GM23338 (cell line): Measurements from ENCODE around the gene KIRREL3. TPM values are rescaled to one million over a fixed set of nuclear protein-coding genes. Genes with fewer than 3 reads are reported as not detected.

Experiments
- ATAC-seq: fragments of 200-7000 bp; cut with Tn5 transposase; 3 replicates; pipeline ENCODE4 v1.9.1; 2020
- DNase-seq: peaks from one replicate; pipeline ENCODE4 v3.0.0-alpha.2; 2015; ENCODE audit warnings: low spot score
- H2AFZ ChIP-seq: fragments of 200-600 bp; sonication (generic); 2 replicates; pipeline ENCODE4 v1.8.0; 2016; ENCODE audit warnings: antibody characterized with exemption, mild to moderate bottlenecking, moderate library complexity
- H3F3A ChIP-seq: fragments of 200-600 bp; sonication (generic); replicated peaks from 2 replicates; pipeline ENCODE4 v1.8.0; 2017; ENCODE audit warnings: antibody characterized with exemption, mixed run types, low read depth
- H3K27ac ChIP-seq: fragments of 200-600 bp; sonication (generic); 2 replicates; pipeline ENCODE4 v1.6.1; 2016; ENCODE audit warnings: low read depth
- H3K27me3 ChIP-seq: fragments of 200-600 bp; sonication (generic); 2 replicates; pipeline ENCODE4 v1.8.0; 2016; ENCODE audit warnings: mild to moderate bottlenecking, mixed run types, moderate library complexity; ENCODE audit not compliant: insufficient read depth
- H3K36me3 ChIP-seq: fragments of 200-600 bp; sonication (generic); 2 replicates; pipeline ENCODE4 v1.8.0; 2016; ENCODE audit warnings: mild to moderate bottlenecking; ENCODE audit not compliant: insufficient read depth
- H3K4me1 ChIP-seq: fragments of 200-600 bp; sonication (generic); 2 replicates; pipeline ENCODE4 v1.8.0; 2016; ENCODE audit warnings: mild to moderate bottlenecking, moderate library complexity; ENCODE audit not compliant: insufficient read depth
- H3K4me2 ChIP-seq: fragments of 200-600 bp; sonication (generic); 2 replicates; pipeline ENCODE4 v1.7.1; 2017; ENCODE audit warnings: mixed run types
- H3K4me3 ChIP-seq: fragments of 200-600 bp; sonication (generic); 2 replicates; pipeline ENCODE4 v1.6.1; 2016; ENCODE audit warnings: mixed run types
- H3K79me2 ChIP-seq: fragments of 200-600 bp; sonication (generic); replicated peaks from 2 replicates; pipeline ENCODE4 v1.8.0; 2017; ENCODE audit warnings: mild to moderate bottlenecking; ENCODE audit not compliant: insufficient read depth
- H3K9me2 ChIP-seq: fragments of 200-600 bp; sonication (generic); 2 replicates; pipeline ENCODE4 v1.8.0; 2017; ENCODE audit not compliant: insufficient read depth
- H4K20me1 ChIP-seq: fragments of 200-600 bp; sonication (generic); replicated peaks from 2 replicates; pipeline ENCODE4 v1.8.0; 2017; ENCODE audit warnings: mild to moderate bottlenecking; ENCODE audit not compliant: insufficient read depth
- H3K27ac Mint-ChIP-seq: 2 replicates; pipeline ENCODE4 v1.8.0; 2020; ENCODE audit warnings: inconsistent platforms, mild to moderate bottlenecking, moderate library complexity, mixed read lengths
- H3K27me3 Mint-ChIP-seq: 3 replicates; pipeline ENCODE4 v1.8.0; 2022; ENCODE audit warnings: low read depth, mild to moderate bottlenecking, moderate library complexity, mixed read lengths, inconsistent platforms; ENCODE audit not compliant: insufficient read depth, poor library complexity
- H3K36me3 Mint-ChIP-seq: 3 replicates; pipeline ENCODE4 v1.8.0; 2021; ENCODE audit warnings: low read depth, mild to moderate bottlenecking, inconsistent platforms, moderate library complexity, mixed read lengths
- H3K4me1 Mint-ChIP-seq: 3 replicates; pipeline ENCODE4 v1.8.0; 2020; ENCODE audit warnings: mild to moderate bottlenecking, inconsistent platforms, mixed read lengths
- H3K4me3 Mint-ChIP-seq: 3 replicates; pipeline ENCODE4 v1.8.0; 2021; ENCODE audit warnings: moderate library complexity, mild to moderate bottlenecking, inconsistent platforms, mixed read lengths
- H3K9me3 Mint-ChIP-seq: 3 replicates; pipeline ENCODE4 v1.8.0; 2020; ENCODE audit warnings: moderate library complexity, mild to moderate bottlenecking, inconsistent platforms, mixed read lengths
- CREB1 ChIP-seq: fragments of 250-450 bp; sonication (Bioruptor Pico); IDR thresholded peaks from 2 replicates; pipeline ENCODE4 v1.5.0; 2020; ENCODE audit warnings: low read depth, mild to moderate bottlenecking, moderate library complexity
- CTCF ChIP-seq, 2 experiments: fragments of 200-600 bp in 1 of 2; sonication (generic) in 1 of 2; conservative IDR thresholded peaks; 2 replicates each; pipeline versions ENCODE4 v1.5.1 to v1.6.1; 2016 to 2017; ENCODE audit warnings: antibody characterized with exemption in 2 of 2, low read depth in 2 of 2, mild to moderate bottlenecking in 2 of 2, moderate library complexity in 1 of 2
- EZH2 ChIP-seq: fragments of 200-600 bp; sonication (generic); IDR thresholded peaks from one replicate; pipeline ENCODE4 v1.8.0; 2017; ENCODE audit warnings: antibody characterized with exemption, mild to moderate bottlenecking, low read depth; ENCODE audit not compliant: unreplicated experiment
- EZH2phosphoT487 ChIP-seq: fragments of 200-600 bp; sonication (generic); IDR thresholded peaks from one replicate; pipeline ENCODE4 v1.8.1; 2018; ENCODE audit warnings: antibody characterized with exemption; ENCODE audit not compliant: unreplicated experiment
- NANOG ChIP-seq: IDR thresholded peaks from 2 replicates; pipeline ENCODE4 v1.6.1; 2016; ENCODE audit warnings: antibody characterized with exemption, borderline replicate concordance
- POLR2AphosphoS5 ChIP-seq: IDR thresholded peaks from 2 replicates; pipeline ENCODE4 v1.6.1; 2016; ENCODE audit warnings: antibody characterized with exemption, low read depth
- REST ChIP-seq: IDR thresholded peaks from one replicate; pipeline ENCODE4 v1.6.1; 2018; ENCODE audit warnings: antibody characterized with exemption; ENCODE audit not compliant: unreplicated experiment
- STAT1 ChIP-seq: IDR thresholded peaks from one replicate; pipeline ENCODE4 v1.6.1; 2016; ENCODE audit warnings: antibody characterized with exemption; ENCODE audit not compliant: unreplicated experiment
- ZNF114 ChIP-seq: fragments of 250-450 bp; sonication (Bioruptor Pico); IDR thresholded peaks from 2 replicates; pipeline ENCODE4 v1.5.0; 2020; ENCODE audit warnings: mild to moderate bottlenecking, moderate library complexity
- polyA plus RNA-seq: library from polyadenylated mRNA; unstranded; fragments of >200 nt; fragmentation: Nextera tagmentation; extraction: Ambion mirVana; gene quantifications from 2 replicates; pipeline ENCODE4 v1.2.1, GENCODE V29; 2016
- total RNA-seq: library from RNA; depleted of rRNA; stranded (reverse); fragments of >200 nt; shearing (Covaris generic); gene quantifications from 2 replicates; pipeline ENCODE4 v1.2.3, GENCODE V29; 2014
- TF ChIP-seq, protein P1 (sequence below): fragments of 250-450 bp; sonication (Bioruptor Pico); IDR thresholded peaks from 2 replicates; pipeline ENCODE4 v1.5.0; 2020; ENCODE audit warnings: mild to moderate bottlenecking, moderate library complexity

Gene KIRREL3
- total and polyA plus RNA-seq, 2 experiments from 2014 or later: 0.13 to 1.5 TPM

- Histone ChIP-seq H3F3A (no peaks in the 10 kb centered on the region; the same call in 1 of the 2 replicates), H3K9me2 (no peaks in the 10 kb centered on the region), H2AFZ (no peak overlapping the region), H3K27ac (no peak overlapping the region), H3K27me3 (no peaks in the 10 kb centered on the region), H3K4me3 (no peak overlapping the region), H3K4me1 (peaks cover 11% of the 10 kb centered on the region; the same call in 1 of the 2 replicates), H3K4me2 (no peak overlapping the region), H4K20me1 (no peaks in the 10 kb centered on the region), H3K36me3 (no peaks in the 10 kb centered on the region), H3K79me2 (no peaks in the 10 kb centered on the region)
- DNase-seq (no peak), ATAC-seq (no peak)
- Mint-ChIP-seq H3K4me3 (no peak overlapping the region), H3K36me3 (no peaks in the 10 kb centered on the region), H3K27ac (no peak overlapping the region), H3K27me3 (peaks cover 22% of the 10 kb centered on the region), H3K4me1 (peaks cover 15% of the 10 kb centered on the region), H3K9me3 (no peaks in the 10 kb centered on the region)
- no peak for TF ChIP-seq REST
- TF ChIP-seq EZH2phosphoT487: no peak
- no peak for TF ChIP-seq CREB1
- TF ChIP-seq ZNF114 (CRISPR knock-in tag): no peak
- TF ChIP-seq NANOG: no peak
- no peak for TF ChIP-seq STAT1
These were observed 567.2 kb downstream of the KIRREL3 start for GRCh38 chr11:126433244-126433846.

GRCh38 chr11:126432525-126432924 is 568.0 kb downstream of the KIRREL3 start:
- H3K4me2 ChIP-seq: no peak overlapping the region
- Mint-ChIP-seq H3K36me3 (no peaks in the 10 kb centered on the region), H3K4me1 (peaks cover 15% of the 10 kb centered on the region), H3K27ac (no peak overlapping the region), H3K27me3 (peaks cover 22% of the 10 kb centered on the region), H3K4me3 (no peak overlapping the region), H3K9me3 (no peaks in the 10 kb centered on the region)
- H3K4me1 ChIP-seq: peaks cover 12% of the 10 kb centered on the region
- H3K79me2 ChIP-seq: no peaks in the 10 kb centered on the region
- no peak overlapping the region for H2AFZ ChIP-seq
- no peaks in the 10 kb centered on the region for H4K20me1 ChIP-seq
- ATAC-seq (no peak), DNase-seq (no peak)
- no peaks in the 10 kb centered on the region for H3K36me3 ChIP-seq
- no peaks in the 10 kb centered on the region for H3K27me3 ChIP-seq
- H3K9me2 ChIP-seq: no peaks in the 10 kb centered on the region
- H3K27ac ChIP-seq: no peak overlapping the region
- H3F3A ChIP-seq: no peaks in the 10 kb centered on the region; the same call in 1 of the 2 replicates
- no peak overlapping the region for H3K4me3 ChIP-seq
- TF ChIP-seq POLR2AphosphoS5 (no peak), CREB1 (no peak), EZH2phosphoT487 (no peak), CTCF (conservative IDR thresholded peaks at IDR 0.05; ENCODE audit: low read depth in 2 of 2) (no peak), STAT1 (no peak), EZH2 (no peak)
- TF ChIP-seq, protein P1, sequence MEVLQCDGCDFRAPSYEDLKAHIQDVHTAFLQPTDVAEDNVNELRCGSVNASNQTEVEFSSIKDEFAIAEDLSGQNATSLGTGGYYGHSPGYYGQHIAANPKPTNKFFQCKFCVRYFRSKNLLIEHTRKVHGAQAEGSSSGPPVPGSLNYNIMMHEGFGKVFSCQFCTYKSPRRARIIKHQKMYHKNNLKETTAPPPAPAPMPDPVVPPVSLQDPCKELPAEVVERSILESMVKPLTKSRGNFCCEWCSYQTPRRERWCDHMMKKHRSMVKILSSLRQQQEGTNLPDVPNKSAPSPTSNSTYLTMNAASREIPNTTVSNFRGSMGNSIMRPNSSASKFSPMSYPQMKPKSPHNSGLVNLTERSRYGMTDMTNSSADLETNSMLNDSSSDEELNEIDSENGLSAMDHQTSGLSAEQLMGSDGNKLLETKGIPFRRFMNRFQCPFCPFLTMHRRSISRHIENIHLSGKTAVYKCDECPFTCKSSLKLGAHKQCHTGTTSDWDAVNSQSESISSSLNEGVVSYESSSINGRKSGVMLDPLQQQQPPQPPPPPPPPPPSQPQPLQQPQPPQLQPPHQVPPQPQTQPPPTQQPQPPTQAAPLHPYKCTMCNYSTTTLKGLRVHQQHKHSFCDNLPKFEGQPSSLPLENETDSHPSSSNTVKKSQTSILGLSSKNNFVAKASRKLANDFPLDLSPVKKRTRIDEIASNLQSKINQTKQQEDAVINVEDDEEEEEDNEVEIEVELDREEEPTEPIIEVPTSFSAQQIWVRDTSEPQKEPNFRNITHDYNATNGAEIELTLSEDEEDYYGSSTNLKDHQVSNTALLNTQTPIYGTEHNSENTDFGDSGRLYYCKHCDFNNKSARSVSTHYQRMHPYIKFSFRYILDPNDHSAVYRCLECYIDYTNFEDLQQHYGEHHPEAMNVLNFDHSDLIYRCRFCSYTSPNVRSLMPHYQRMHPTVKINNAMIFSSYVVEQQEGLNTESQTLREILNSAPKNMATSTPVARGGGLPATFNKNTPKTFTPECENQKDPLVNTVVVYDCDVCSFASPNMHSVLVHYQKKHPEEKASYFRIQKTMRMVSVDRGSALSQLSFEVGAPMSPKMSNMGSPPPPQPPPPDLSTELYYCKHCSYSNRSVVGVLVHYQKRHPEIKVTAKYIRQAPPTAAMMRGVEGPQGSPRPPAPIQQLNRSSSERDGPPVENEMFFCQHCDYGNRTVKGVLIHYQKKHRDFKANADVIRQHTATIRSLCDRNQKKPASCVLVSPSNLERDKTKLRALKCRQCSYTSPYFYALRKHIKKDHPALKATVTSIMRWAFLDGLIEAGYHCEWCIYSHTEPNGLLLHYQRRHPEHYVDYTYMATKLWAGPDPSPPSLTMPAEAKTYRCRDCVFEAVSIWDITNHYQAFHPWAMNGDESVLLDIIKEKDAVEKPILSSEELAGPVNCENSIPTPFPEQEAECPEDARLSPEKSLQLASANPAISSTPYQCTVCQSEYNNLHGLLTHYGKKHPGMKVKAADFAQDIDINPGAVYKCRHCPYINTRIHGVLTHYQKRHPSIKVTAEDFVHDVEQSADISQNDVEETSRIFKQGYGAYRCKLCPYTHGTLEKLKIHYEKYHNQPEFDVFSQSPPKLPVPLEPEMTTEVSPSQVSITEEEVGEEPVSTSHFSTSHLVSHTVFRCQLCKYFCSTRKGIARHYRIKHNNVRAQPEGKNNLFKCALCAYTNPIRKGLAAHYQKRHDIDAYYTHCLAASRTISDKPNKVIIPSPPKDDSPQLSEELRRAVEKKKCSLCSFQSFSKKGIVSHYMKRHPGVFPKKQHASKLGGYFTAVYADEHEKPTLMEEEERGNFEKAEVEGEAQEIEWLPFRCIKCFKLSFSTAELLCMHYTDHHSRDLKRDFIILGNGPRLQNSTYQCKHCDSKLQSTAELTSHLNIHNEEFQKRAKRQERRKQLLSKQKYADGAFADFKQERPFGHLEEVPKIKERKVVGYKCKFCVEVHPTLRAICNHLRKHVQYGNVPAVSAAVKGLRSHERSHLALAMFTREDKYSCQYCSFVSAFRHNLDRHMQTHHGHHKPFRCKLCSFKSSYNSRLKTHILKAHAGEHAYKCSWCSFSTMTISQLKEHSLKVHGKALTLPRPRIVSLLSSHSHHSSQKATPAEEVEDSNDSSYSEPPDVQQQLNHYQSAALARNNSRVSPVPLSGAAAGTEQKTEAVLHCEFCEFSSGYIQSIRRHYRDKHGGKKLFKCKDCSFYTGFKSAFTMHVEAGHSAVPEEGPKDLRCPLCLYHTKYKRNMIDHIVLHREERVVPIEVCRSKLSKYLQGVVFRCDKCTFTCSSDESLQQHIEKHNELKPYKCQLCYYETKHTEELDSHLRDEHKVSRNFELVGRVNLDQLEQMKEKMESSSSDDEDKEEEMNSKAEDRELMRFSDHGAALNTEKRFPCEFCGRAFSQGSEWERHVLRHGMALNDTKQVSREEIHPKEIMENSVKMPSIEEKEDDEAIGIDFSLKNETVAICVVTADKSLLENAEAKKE (CRISPR knock-in tag): no peak
